Left renal cortex interstitium (tissue), 4 donors: ENCODE measurements around the gene SLC47A2. TPM values are rescaled to one million over a fixed set of nuclear protein-coding genes. Genes with fewer than 3 reads are reported as not detected.

Experiments used
- DNase-seq, 4 donors: peaks; one replicate each; pipeline ENCODE4 v3.0.0-alpha.2; 2013; ENCODE audit warnings: low read depth in 4 of 4, low spot score in 2 of 4, missing footprints in 1 of 4
- polyA plus RNA-seq, 4 donors: library from polyadenylated mRNA; unstranded; fragments of 120-200 nt; gene quantifications; one replicate each; pipeline ENCODE4 v1.2.1, GENCODE V29; 2013; ENCODE audit not compliant: insufficient read length in 4 of 4

SLC47A2 gene
- polyA plus RNA-seq, 4 donors, result 6.3 to 8.6 (median 7.1) TPM

DNA sequence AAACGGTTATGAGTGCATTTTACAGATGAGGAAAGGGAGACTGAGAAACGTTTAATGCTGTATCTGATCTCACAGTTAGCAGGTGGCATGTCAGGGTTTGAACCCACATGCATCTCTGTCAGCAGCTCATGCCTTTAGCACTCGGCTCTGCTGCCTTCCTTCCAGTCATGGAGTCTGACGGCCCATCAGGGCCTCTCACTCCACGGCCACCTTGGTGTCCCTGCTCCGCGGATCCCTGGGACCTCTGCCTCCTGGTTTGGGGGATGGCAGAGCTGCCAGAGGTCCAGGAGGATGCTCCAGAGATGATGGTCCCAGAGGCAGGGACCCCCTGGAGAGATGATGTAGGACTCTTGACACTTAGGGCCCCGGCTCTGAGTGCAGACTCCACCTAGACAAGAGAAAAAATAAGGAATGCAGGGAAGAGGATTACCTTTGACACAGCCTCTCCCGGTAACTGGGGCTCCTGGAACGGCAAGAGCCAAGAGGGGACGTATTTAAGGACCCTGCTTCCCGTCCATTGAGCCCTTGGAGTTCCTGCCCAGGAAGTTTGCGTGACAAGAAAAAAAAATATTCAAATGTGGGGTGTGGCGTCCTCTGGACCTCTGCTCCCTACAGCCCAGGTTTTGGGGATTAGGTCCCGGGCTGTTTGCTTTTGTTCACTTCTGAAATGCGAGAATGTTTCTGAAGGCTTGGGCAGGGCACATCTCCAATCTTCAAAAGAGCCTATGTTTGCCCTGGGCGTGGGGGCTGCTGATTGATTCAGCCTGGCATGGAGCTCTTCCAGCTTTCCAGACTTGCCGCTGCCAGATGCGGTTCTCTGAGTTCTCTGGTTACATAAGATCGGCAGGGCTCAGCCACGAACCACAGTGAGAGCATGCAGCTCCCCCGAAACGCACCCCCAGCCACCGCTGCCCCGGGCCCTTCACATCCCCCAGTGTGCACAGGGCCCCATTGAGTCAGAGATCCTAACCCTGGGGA lies 31.7 kb upstream of the SLC47A2 start, which contains the start of gene ALDH3A1:
Gene ALDH3A1, minus strand, starts transcription at position 470 of the 978 bp plus-strand sequence. CDS start 3,169 bp downstream, outside the sequence.
- no peak for DNase-seq

DNA sequence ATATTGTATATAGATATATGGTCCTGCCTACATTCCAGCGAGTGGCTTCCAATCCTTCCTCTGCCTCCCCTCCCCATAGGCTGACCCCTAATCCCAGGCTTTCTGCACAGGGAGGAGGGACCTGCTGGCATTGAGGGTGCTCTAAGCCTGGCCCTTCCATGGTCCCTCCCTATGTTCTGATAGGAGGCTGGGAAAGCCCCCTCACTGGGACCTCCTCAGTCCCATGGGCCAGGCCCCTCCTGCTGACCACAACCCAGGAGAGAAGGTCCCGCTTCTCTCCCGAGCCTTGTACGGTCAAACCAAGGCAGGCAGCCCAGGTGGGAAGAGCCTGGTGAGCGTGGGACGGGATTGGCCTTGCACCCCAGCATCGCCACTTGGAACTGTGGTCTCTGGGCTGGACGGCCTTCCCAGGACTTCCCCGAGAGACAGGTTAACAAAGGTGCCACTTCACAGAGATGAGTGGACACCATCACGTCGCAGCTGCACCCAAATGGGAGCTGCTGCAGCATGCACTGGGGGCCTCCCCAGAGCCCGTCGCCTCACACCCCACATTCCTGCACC lies 30.9 kb upstream of the SLC47A2 start:
- DNase-seq, result no peak

- no peak for DNase-seq
Observed at GRCh38 chr17:19746517-19746916, 30.1 kb upstream of the SLC47A2 start.

DNA sequence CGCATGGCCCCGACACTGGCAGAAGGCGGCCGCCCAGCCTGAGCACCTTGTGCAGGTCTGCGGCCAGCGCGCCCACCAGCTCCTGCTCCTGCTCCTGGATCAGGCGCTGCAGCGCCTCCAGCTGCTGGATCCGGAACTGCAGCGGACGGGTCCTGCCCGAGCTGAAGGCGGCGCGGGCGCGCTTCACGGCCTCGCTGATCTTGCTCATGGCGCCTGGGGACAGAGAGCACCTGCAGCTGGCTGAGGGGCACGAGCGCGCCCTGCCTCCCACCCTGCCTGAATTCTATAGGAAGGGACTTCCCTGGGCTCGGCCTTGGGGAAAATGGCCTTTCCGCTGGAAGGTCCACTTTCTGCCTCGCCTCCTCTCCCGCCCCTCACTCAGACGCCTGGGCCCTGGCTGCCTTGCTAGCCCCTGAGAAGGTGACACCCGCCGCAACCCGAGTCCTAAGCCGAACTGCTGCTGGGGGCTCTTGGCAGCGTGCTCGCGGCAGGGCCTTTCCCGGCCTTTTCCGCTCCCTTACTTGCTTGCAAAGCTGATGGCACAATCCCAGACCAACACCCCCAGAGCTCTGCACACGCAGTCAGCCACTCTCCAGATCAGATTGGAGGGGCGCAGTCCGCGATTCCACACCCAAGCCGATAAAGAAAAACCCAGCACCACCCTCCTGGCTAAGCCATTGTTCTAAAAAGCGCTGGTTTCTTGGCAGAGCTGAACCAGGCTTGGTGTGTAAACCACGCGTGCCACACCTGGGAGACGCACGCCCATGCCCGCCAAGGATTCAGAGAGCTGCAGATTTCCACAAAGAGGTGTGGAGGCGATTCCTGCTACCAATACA lies 28.8 kb upstream of the SLC47A2 start:
- peak in 3 of 4 donors; percentile 77 to 87 (median 79) for DNase-seq

DNA sequence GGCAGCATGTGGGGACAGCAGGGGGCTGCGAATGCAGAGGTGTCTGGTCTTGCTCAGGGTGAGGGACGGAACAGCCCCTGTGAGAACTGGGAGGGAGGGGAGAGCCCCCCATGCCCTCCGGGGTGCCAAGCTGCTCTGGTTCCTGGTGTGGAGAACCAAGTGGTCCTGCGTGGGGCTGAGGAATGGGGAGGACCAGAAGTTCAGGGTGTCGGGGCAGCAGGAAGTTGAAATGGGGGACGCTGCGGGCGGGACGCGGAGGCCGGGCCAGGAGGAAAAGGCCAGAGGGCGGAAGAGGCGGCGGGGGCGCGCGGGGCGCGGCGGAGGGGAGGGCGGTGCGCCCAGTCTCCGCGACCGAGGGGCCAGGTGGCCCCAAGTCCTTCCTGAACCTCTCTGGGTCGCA lies 28.1 kb upstream of the SLC47A2 start:
- DNase-seq, result no peak

DNA sequence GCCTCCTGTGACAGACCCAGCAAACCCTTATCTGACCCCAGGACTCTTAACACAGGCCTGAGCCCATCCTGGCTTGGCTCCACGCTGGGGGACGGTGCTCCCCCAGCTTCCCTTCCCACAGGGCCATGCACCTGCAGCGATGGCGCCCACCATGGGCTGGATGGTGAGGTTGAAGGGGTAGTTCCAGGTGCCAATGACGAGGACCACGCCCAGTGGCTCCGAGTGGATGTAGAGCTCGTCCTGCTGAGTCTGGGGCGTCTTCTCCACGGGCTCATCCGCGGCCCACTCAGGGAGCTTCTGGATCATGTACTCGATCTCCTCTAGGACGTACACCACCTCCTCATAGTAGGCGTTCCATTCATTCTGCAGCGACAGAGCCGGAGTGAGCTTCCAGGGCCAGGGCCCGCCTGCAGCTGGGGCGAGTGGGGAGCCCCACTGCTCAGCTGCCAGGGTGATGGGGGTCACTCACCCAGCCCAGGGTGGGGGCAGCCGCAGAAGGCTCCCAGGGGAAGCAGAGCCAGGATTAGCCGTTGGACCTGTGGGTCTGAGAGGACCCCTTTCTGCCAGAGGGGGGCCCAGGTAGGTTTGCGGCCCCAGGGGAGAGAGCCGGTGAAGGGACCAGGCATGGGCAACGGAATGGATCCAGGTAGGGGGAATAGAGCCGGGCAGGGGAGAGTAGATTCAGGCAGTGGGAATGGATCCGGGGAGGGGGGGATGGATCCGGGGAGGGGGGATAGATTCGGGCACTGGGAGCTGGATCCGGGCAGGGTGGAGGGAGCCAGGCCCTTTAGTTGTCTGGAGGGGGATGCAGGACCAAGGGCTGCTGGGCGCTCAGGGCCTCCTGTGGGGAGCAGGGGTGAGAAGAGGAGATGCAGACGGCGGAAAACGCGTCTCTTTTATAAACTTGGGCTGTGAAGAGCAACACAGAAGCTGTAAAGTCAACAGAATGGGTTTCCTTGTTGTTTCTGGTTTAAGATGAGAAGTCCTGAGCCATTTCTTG lies 27.0 kb upstream of the SLC47A2 start:
- no peak for DNase-seq

DNA sequence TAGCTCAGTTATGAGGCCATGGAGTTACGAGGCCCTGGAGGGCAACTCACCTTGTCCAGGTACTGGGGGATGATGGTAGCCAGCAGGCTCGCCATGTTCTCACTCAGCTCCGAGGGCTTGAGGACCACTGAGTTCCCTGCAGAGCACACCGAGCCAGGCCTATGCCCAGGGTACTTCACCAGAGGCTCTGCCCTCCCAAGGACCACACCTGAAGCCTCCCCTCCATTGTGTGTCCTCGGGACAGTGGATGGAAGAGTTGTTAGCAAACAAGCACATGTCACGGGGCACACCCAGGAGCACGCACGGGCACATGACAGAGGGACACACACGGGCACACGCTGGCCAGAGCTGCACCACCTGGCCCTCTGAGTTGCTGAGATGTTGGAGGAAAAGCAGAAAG lies 26.1 kb upstream of the SLC47A2 start:
- no peak for DNase-seq

DNA sequence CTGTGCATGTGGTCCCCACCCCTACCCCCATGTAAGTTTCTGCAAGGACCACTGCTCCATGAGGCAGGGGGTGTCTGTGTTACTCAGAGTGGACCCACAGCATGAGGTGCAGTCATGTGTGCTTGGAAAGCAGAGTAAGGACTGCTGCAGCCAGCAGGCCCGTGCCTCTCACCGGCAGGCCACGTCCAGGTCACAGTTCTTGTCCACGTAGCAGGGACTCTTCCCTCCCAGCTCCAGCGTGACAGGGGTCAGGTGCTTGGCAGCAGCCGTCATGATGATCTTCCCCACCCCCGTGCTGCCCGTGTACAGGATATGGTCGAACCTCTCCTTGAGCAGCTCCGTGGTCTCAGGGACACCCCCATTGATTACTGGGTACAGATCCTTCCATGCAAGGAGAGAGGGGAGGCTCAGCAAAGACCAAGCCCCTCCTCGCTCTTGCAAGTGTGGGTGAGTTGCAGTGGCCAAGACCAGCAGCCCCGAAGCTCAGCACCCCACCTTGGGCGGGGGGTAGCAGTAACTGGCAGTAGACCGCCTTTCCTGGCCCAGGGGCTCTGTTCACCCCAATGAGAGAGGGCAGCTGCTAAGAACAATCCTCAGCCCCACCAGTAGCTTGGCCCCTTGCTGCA lies 25.6 kb upstream of the SLC47A2 start:
- no peak for DNase-seq

GRCh38 chr17:19740933-19741332 lies 24.5 kb upstream of the SLC47A2 start:
- no peak for DNase-seq

GRCh38 chr17:19739241-19740201 lies 23.1 kb upstream of the SLC47A2 start:
- DNase-seq, result no peak

DNA sequence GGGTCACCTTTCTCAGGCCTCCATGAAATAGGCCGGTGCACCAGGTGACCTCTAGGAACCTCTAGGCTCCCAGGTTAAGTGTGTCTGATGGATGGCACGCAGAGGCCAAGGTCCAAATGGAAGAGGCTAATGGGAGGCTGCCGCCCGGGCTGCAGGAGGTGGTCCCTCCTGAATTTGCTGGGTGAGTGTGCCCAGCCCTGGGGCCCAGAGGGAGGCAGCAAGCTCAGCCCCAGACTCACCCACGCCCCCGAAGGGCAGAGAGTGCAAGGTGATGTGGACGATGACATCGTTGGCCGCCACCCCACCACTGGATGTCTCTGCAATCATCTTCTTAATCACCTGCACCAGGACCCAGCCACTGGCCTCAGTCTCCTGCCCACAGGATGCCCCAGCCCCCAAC lies 22.4 kb upstream of the SLC47A2 start:
- no peak for DNase-seq

- DNase-seq, result no peak
Observed at GRCh38 chr17:19738073-19738449, 21.7 kb upstream of the SLC47A2 start.

GRCh38 chr17:19737305-19738072 lies 21.1 kb upstream of the SLC47A2 start:
- no peak for DNase-seq

- DNase-seq, result no peak
Observed at GRCh38 chr17:19736071-19736470, 19.7 kb upstream of the SLC47A2 start.

DNA sequence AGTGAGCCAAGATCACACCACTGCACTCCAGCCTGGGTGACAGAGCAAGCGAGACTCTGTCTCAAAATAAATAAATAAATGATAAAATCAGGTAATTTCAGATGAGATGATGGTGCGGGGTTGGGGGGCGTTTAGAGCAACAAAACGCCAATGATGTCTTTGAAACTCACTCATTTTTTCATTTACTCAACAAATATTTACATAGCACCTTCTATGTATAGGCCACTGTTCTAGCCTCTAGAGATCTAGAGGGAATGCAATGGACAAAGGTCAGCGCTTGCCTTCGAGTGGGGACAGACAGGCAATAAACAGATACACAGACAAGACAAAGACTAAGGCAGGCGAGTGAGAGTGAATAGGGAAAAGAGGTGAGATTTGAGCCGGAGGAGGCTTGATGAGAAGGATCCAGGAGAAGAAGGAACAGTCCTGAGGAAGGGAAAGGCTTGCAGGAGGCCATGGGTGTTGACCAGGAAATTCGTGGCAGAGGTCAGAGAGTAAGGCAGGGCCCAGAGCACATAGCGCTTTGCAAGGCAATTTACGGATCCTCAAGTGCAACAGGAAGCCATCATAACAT lies 17.7 kb upstream of the SLC47A2 start:
- DNase-seq, result no peak

DNA sequence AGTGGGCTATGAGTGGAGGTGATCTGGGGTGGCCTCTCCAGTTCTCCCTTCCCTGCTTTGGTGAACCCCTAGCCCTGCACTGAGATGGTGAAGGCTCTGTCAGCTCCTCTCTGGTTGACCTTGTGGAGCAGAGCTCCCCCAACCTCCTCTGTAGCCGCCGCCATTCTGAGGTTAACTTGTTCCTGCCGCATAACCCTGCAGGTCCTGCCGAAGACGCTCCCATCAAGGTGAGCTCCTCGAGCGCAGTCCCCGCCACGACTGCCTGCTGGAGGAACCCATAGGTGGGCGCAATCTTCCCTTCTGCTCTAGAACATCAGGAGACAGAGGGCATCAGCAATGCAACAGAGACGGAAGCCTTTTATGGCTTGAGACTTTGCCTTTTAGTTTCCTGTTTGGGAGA lies 15.2 kb upstream of the SLC47A2 start:
- DNase-seq, result no peak

DNA sequence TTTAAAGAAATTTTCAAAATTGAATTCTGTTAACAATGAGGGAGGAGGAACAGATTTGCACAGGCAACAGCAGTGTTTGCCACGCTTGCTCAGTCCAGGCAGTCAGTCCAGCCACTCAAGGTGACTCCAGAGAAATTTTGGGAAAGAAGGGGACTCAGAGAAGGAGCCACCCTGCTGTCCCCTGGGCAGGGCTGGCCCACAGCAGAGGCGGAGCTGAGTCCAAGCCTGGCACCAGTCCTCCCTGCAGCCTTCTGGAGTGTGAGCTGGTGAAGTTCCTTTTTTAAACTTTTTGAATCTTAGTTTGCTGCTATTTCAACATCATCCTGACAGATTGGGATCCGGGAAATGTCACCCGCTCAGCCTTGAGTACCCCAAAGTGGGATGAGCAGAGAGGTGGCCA lies 14.5 kb upstream of the SLC47A2 start:
- DNase-seq, result no peak
